ENCODE data around the gene ADAP1. TPM values are rescaled to one million over a fixed set of nuclear protein-coding genes. Genes with fewer than 3 reads are reported as not detected.
A peak's percentile ranks its signal among the peaks of the same experiment; 100 is the strongest.

Gene ADAP1
- total RNA-seq, 2 experiments from 2014 or later, result 34.6 to 40.9 TPM

DNA sequence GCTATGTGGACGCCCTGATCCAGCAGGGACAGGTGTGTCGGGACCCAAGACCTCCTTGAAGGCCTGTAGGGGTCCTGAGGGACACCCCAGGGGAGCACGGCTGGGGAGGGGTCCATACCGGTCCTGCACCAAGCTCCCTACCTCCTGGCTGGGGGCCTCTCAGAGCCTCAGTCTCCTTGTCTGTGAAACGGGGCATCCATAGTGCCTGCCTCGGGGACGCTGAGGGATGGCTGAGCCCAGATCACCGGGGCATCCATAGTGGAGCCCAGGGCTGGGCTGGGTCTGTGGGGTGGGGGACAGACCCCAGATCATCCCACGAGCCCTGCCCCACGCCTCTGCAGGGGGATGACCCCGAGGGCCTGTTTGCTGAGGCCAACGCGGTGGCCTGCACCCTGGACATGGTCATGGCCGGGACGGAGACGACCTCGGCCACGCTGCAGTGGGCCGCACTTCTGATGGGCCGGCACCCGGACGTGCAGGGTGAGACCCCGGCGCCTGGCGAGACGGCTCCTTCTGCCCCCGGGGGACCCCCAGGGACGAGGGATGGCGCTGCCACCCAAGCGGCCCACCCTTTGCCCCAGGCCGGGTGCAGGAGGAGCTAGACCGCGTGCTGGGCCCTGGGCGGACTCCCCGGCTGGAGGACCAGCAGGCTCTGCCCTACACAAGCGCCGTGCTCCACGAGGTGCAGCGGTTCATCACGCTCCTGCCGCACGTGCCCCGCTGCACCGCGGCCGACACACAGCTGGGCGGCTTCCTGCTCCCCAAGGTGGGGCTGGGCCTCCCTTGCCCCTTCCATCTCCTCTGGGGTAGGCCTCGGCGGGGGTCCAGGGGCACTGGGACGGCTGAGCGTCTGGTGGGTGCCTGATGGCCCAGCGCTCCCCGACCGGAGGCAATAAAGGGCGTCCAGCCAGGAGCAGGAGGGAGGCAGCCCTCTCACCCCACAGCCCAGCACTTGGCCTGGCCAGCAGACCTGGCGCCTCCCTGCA is 32.6 kb upstream of the ADAP1 start:
- peaks cover 4% of the 10 kb centered on the region for H3K27me3 Mint-ChIP-seq

DNA sequence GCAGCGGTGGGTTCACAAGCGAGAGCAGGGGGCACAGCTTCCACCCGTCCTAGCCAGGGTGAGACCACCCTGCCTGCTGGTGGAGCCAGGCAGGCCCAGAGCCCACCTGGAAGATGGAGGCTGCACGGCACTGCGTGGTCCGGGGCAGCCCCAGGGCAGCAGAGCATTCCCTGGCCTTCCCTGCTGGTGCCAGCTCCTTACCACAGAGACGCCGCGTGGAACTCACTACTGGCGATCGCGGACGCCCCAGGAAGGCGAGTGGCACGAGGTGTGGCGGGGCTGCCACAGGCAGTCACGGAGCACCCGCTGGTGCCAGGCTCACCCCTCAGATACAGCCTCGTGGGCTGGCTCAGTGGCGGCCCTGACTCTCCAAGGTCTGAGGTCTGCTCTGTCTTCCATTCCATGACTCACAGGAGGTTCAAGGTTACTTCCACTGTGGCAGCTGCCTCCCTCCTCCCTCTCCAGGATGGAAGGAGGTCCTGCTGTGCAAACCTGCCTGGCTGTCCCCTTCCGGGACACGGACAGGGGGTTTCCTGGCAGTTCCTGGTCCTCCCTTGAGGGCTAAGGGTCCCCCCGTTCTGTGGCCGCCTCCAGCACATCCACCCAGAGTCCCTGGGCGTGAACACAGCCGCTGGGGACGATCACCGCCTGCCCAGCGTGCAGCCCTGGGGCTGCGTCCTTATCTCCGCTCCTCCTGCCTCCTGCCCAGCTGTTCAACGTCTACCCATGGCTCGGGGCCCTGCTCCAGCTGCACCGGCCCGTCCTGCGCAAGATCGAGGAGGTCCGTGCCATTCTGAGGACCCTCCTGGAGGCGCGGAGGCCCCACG is 31.6 kb upstream of the ADAP1 start:
- Mint-ChIP-seq H3K4me3 (no peak overlapping the region), H3K27ac (no peak overlapping the region), H3K4me1 (ENCODE audit: low read depth) (peaks cover 3% of the 10 kb centered on the region), H3K9me3 (no peaks in the 10 kb centered on the region), H3K27me3 (peaks cover 4% of the 10 kb centered on the region), H3K36me3 (ENCODE audit: low read depth) (no peaks in the 10 kb centered on the region)
- DNase-seq (no peak), ATAC-seq (peak; percentile 15)
- ChIA-PET POLR2A (interaction anchor here (2.9 kb wide), 1 partner anchor 11 kb away, joined by 10 read pairs; the partner anchor contains the start of gene COX19), CTCF (interaction anchor here (1.4 kb wide), 2 partner anchors 7 to 10 kb away, joined by 3 read pairs; no protein-coding TSS in a partner anchor)
- intact Hi-C loops (cut with micrococcal nuclease), result no loop called here
- TF ChIP-seq CTCF (IDR thresholded peaks at IDR 0.05), result no peak

More for the DNA sequence above, 32.6 kb upstream of the ADAP1 start:
- DNase-seq, result no peak
- POLR2A ChIA-PET, result interaction anchor here (2.9 kb wide), 1 partner anchor 12 kb away, joined by 10 read pairs; the partner anchor contains the start of gene COX19
- H3K4me3 Mint-ChIP-seq, result no peak overlapping the region
- no peaks in the 10 kb centered on the region for H3K36me3 Mint-ChIP-seq (ENCODE audit: low read depth)
- H3K4me1 Mint-ChIP-seq (ENCODE audit: low read depth), result peaks cover 3% of the 10 kb centered on the region
- CTCF ChIA-PET, result no interaction called here
- no peak overlapping the region for H3K27ac Mint-ChIP-seq
- intact Hi-C loops (cut with micrococcal nuclease), result no loop called here
- no peak for TF ChIP-seq CTCF (IDR thresholded peaks at IDR 0.05)
- H3K9me3 Mint-ChIP-seq, result no peaks in the 10 kb centered on the region
- no peak for ATAC-seq

- intact Hi-C loops (cut with micrococcal nuclease), result no loop called here
- ChIA-PET POLR2A (interaction anchor here (0.6 to 2.9 kb wide), 2 partner anchors 10 to 101 kb away, joined by 3 to 10 read pairs; partner anchors contain the start of gene COX19), CTCF (interaction anchor here (0.7 to 1.4 kb wide), 3 partner anchors 8 to 191 kb away, joined by 3 read pairs; no protein-coding TSS in a partner anchor)
- H3K4me1 Mint-ChIP-seq (ENCODE audit: low read depth), result peaks cover 3% of the 10 kb centered on the region
- no peak overlapping the region for H3K4me3 Mint-ChIP-seq
- H3K27me3 Mint-ChIP-seq, result peaks cover 4% of the 10 kb centered on the region
- no peaks in the 10 kb centered on the region for H3K9me3 Mint-ChIP-seq
- no peak overlapping the region for H3K27ac Mint-ChIP-seq
- no peak for DNase-seq
- H3K36me3 Mint-ChIP-seq (ENCODE audit: low read depth), result no peaks in the 10 kb centered on the region
- TF ChIP-seq CTCF (IDR thresholded peaks at IDR 0.05), result no peak
- no peak for ATAC-seq
Measured at GRCh38 chr7:985127-985416, 30.6 kb upstream of the ADAP1 start.

DNA sequence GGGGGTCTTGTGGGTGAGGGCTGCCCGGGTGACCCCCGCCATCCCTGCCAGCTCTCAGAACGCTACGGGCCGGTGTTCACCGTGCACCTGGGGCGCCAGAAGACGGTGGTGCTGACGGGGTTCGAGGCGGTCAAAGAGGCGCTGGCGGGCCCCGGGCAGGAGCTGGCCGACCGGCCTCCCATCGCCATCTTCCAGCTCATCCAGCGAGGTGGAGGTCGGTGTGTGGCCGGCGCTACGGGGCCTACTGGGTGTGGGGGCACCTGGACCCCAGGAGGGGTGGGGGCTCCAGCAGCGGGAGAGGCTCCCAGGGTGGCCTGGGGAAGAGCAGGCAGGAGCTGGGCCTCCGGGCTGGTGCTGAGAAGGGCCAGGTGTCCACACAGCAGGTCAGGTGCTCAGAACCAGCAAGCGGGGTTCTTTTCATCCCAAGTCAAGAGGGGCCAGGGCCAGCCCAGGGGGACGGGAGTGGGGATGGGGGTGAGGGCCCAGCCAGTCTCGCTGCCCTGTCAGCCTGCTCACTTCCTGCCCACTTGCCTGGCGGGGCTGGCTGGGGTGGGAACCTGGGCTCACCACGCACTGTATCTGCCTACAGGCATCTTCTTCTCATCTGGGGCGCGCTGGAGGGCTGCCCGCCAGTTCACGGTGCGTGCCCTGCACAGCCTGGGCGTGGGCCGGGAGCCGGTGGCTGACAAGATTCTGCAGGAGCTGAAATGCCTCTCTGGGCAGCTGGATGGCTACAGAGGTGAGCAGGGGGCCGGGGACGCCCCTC is 30.1 kb upstream of the ADAP1 start:
- peaks cover 4% of the 10 kb centered on the region for H3K27me3 Mint-ChIP-seq
- CTCF ChIA-PET, result interaction anchor here (0.7 to 1.4 kb wide), 3 partner anchors 9 to 191 kb away, joined by 3 read pairs; no protein-coding TSS in a partner anchor
- peaks cover 3% of the 10 kb centered on the region for H3K4me1 Mint-ChIP-seq (ENCODE audit: low read depth)
- intact Hi-C loops (cut with micrococcal nuclease), result no loop called here
- no peak for TF ChIP-seq CTCF (IDR thresholded peaks at IDR 0.05)
- POLR2A ChIA-PET, result interaction anchor here (0.6 to 2.9 kb wide), 2 partner anchors 9 to 101 kb away, joined by 3 to 10 read pairs; partner anchors contain the start of gene COX19
- no peak overlapping the region for H3K27ac Mint-ChIP-seq
- no peaks in the 10 kb centered on the region for H3K9me3 Mint-ChIP-seq
- no peaks in the 10 kb centered on the region for H3K36me3 Mint-ChIP-seq (ENCODE audit: low read depth)
- ATAC-seq (no peak), DNase-seq (no peak)
- H3K4me3 Mint-ChIP-seq, result no peak overlapping the region

Data from activated CD8-positive, alpha-beta T cell treated with anti-CD3 and anti-CD28 coated beads for 36 hours (primary cell).